Measurements from ENCODE around the gene HDLBP.

Gene HDLBP

DNA sequence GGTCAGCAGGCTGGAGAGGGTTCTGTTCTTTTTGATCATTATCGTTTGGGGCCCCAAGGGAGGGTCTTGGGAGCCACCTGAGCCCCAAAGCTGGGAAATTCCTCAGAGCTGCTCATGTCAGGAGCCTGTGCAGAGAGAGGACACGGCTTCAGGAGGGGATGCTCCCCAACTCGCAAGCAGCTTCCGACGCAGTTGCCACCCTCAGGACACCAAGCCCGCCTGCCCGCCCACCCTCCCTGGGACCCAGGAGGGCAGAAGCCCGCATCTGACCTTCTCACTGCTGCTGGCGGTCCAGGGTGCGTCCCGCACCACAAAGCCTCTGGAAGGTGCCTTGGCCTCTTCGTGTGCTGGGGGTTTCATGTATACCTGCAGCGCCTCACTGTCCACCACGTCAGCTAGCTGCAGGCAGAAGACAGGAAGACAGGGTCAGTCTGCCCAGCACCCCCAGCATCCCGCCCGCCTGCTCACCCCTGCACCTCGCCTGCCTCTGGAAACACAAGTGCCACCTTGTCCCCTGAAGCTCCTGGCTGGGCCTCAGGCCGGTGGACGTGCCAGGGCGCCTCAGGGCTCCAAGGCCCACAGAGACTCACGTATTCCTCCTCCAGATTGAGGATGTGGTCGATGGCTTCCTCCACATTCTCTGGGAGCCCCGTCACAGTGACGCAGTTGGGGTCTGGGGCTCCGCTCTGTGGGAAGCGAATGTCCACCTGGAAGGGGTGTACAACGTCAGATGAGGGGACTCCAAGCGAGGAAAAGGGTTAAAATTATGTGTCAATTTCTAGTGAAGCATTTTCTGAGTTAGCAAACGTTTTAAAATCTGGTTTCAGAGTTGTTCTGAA is 85.7 kb downstream of the HDLBP start:
- WGBS (ENCODE audit: extremely low coverage, insufficient coverage, low lambda C conversion rate), result no CpG with 5 or more reads among the region's 29 CpGs

DNA sequence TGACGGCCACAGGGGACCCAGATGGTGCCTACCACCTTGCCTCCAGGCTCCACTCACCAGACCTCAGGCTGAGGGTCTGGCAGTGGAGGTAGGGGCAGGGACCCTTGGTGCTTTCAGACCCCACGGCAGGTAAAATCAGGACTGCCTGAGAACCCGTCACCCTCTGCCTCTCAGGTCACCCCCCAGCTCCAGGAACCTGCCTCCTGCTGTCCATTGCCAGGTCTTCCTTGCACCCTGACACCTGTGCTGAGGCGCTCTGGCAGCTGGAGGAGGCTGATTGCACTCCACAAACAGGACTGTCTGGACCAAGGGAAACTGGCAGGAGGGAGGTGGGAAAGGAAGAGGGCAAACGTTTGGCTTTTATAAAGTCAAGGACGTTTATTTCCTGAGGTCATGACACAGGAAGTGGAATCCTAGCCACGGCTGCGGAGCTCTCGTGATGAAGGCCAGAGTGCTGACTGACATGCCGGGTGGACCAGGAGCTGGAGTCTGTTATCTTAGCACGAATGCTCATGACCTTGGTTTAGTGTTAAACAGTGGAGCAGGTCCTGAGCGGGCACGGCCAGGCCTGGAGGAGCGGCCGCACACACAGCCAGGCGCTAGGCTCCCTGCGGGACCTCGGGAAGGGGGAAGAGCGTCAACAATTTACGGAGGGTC is 86.5 kb downstream of the HDLBP start:
- no peak overlapping the region for H3K4me3 ChIP-seq (ENCODE audit: low read length)
- H3K4ac ChIP-seq (ENCODE audit: low read depth, low read length), result no peak overlapping the region
- H3K27ac ChIP-seq (ENCODE audit: low read depth, low read length), result no peak overlapping the region
- H3K23ac ChIP-seq (ENCODE audit: low read length), result no peak overlapping the region
- no peak overlapping the region for H2BK5ac ChIP-seq (ENCODE audit: low read length)
- no CpG with 5 or more reads among the region's 20 CpGs for WGBS (ENCODE audit: extremely low coverage, insufficient coverage, low lambda C conversion rate)
- H2AK5ac ChIP-seq (ENCODE audit: low read length), result no peak overlapping the region
- H3K27me3 ChIP-seq (ENCODE audit: insufficient read depth, low read length, poor library complexity), result no peaks in the 10 kb centered on the region
- DNase-seq, result no peak
- H3K4me1 ChIP-seq (ENCODE audit: control insufficient read depth, low read depth, low read length), result no peaks in the 10 kb centered on the region
- H3K4me2 ChIP-seq (ENCODE audit: low read length), result no peak overlapping the region
- no peak overlapping the region for H3K56ac ChIP-seq (ENCODE audit: low read length)
- no peak overlapping the region for H4K5ac ChIP-seq (ENCODE audit: low read length)
- no peak overlapping the region for H4K8ac ChIP-seq (ENCODE audit: low read depth, low read length)
- no peaks in the 10 kb centered on the region for H3K79me2 ChIP-seq (ENCODE audit: control insufficient read depth, insufficient read depth, low read length)
- no peak overlapping the region for H3K9ac ChIP-seq (ENCODE audit: low read length)
- peaks cover 18% of the 10 kb centered on the region for H3K36me3 ChIP-seq (ENCODE audit: control insufficient read depth, insufficient read depth, low read length)
- no peak overlapping the region for H2BK15ac ChIP-seq (replicated peaks; ENCODE audit: low read depth)
- no peak overlapping the region for H2BK120ac ChIP-seq (ENCODE audit: low read depth, low read length)
- H3K79me1 ChIP-seq (ENCODE audit: low read length), result no peaks in the 10 kb centered on the region
- no peak overlapping the region for H3K18ac ChIP-seq (ENCODE audit: low read length)

More for the DNA sequence above, 85.7 kb downstream of the HDLBP start:
- H3K9ac ChIP-seq (ENCODE audit: low read length), result no peak overlapping the region
- H3K56ac ChIP-seq (ENCODE audit: low read length), result no peak overlapping the region
- no peak overlapping the region for H3K4me3 ChIP-seq (ENCODE audit: low read length)
- H4K8ac ChIP-seq (ENCODE audit: low read depth, low read length), result no peak overlapping the region
- no peak overlapping the region for H3K18ac ChIP-seq (ENCODE audit: low read length)
- H3K36me3 ChIP-seq (ENCODE audit: control insufficient read depth, insufficient read depth, low read length), result peaks cover 18% of the 10 kb centered on the region
- no peak overlapping the region for H2BK15ac ChIP-seq (replicated peaks; ENCODE audit: low read depth)
- no peak overlapping the region for H3K4me2 ChIP-seq (ENCODE audit: low read length)
- no peak overlapping the region for H2AK5ac ChIP-seq (ENCODE audit: low read length)
- no peak for DNase-seq
- H2BK120ac ChIP-seq (ENCODE audit: low read depth, low read length), result no peak overlapping the region
- no peaks in the 10 kb centered on the region for H3K79me2 ChIP-seq (ENCODE audit: control insufficient read depth, insufficient read depth, low read length)
- H3K23ac ChIP-seq (ENCODE audit: low read length), result no peak overlapping the region
- H2BK5ac ChIP-seq (ENCODE audit: low read length), result no peak overlapping the region
- H3K4ac ChIP-seq (ENCODE audit: low read depth, low read length), result no peak overlapping the region
- no peak overlapping the region for H4K5ac ChIP-seq (ENCODE audit: low read length)
- H3K4me1 ChIP-seq (ENCODE audit: control insufficient read depth, low read depth, low read length), result no peaks in the 10 kb centered on the region
- H3K27me3 ChIP-seq (ENCODE audit: insufficient read depth, low read length, poor library complexity), result no peaks in the 10 kb centered on the region
- no peak overlapping the region for H3K27ac ChIP-seq (ENCODE audit: low read depth, low read length)
- no peaks in the 10 kb centered on the region for H3K79me1 ChIP-seq (ENCODE audit: low read length)

DNA sequence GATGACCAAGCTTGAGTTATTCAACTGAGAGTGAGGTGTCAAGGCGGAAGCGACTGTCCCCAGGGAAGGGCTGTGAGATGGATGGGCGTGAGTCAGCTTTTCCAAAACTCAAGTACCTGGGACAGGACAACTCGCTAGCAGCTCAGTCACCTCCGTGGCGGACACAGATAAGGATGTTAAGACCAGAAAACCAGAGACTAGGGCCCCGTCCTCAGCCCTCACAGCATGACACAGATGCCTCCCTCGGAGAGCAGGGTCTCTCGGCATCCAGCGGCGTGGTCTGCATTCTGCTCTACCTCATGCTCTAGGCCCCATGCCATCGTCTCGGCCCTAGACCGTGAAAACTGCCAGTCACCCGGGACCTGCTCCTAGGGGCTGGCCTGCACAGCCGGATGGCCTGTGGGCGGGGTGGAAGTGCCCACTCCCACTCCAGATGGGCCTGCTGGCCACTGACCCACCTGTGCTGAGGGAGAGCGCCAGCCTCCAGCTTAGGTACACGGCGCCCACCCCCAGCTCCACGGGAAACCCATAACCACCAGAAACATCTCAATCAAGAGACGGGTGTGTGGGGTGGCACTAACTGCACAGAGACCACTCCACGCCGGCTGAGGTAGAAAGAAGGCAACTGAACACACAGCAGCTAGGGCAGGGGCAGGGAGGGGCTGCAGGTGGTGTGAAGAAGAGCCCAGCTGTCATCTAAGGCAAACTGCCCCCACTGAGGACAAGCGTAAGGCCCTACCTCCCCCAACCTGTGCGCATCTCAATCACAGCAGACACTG is 87.2 kb downstream of the HDLBP start:
- no peak overlapping the region for H3K56ac ChIP-seq (ENCODE audit: low read length)
- no peak overlapping the region for H2BK15ac ChIP-seq (replicated peaks; ENCODE audit: low read depth)
- H4K5ac ChIP-seq (ENCODE audit: low read length), result no peak overlapping the region
- no peak overlapping the region for H3K4ac ChIP-seq (ENCODE audit: low read depth, low read length)
- no peaks in the 10 kb centered on the region for H3K79me2 ChIP-seq (ENCODE audit: control insufficient read depth, insufficient read depth, low read length)
- H3K27ac ChIP-seq (ENCODE audit: low read depth, low read length), result no peak overlapping the region
- no peak overlapping the region for H3K4me2 ChIP-seq (ENCODE audit: low read length)
- no peak overlapping the region for H2BK120ac ChIP-seq (ENCODE audit: low read depth, low read length)
- no peak overlapping the region for H3K4me3 ChIP-seq (ENCODE audit: low read length)
- no peak overlapping the region for H2BK5ac ChIP-seq (ENCODE audit: low read length)
- H3K27me3 ChIP-seq (ENCODE audit: insufficient read depth, low read length, poor library complexity), result no peaks in the 10 kb centered on the region
- H3K18ac ChIP-seq (ENCODE audit: low read length), result no peak overlapping the region
- no peak overlapping the region for H2AK5ac ChIP-seq (ENCODE audit: low read length)
- H3K9ac ChIP-seq (ENCODE audit: low read length), result no peak overlapping the region
- no peak overlapping the region for H3K23ac ChIP-seq (ENCODE audit: low read length)
- no CpG with 5 or more reads among the region's 26 CpGs for WGBS (ENCODE audit: extremely low coverage, insufficient coverage, low lambda C conversion rate)
- H3K36me3 ChIP-seq (ENCODE audit: control insufficient read depth, insufficient read depth, low read length), result peaks cover 14% of the 10 kb centered on the region
- H3K4me1 ChIP-seq (ENCODE audit: control insufficient read depth, low read depth, low read length), result no peaks in the 10 kb centered on the region
- no peaks in the 10 kb centered on the region for H3K79me1 ChIP-seq (ENCODE audit: low read length)
- no peak overlapping the region for H4K8ac ChIP-seq (ENCODE audit: low read depth, low read length)
- peak; percentile 63 for DNase-seq

DNA sequence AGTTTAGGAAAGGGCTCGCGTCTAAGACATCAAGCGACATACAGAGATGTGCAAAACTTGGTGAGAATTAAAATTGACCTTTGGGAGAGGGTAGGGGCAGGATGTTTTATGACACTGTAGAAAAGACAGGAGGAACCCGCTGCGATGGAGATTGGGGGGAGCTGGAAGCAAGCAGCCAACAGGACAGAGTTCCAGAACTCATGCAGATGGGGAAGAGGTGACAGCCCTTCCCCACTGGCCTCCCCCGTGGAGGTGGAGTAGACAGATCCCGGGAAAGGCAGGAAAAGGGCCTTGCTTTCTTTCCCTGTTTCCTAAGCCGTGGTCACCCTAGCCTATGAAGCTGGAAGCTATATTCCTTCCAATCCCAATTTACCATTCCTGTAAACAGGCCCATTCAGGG is 87.9 kb downstream of the HDLBP start:
- Histone ChIP-seq H4K8ac (ENCODE audit: low read depth, low read length) (no peak overlapping the region), H3K4me1 (ENCODE audit: control insufficient read depth, low read depth, low read length) (no peaks in the 10 kb centered on the region), H4K5ac (ENCODE audit: low read length) (no peak overlapping the region), H3K36me3 (ENCODE audit: control insufficient read depth, insufficient read depth, low read length) (peaks cover 14% of the 10 kb centered on the region), H3K79me1 (ENCODE audit: low read length) (no peaks in the 10 kb centered on the region), H3K56ac (ENCODE audit: low read length) (no peak overlapping the region), H2BK120ac (ENCODE audit: low read depth, low read length) (no peak overlapping the region), H3K4me2 (ENCODE audit: low read length) (no peak overlapping the region), H3K9ac (ENCODE audit: low read length) (no peak overlapping the region), H2BK5ac (ENCODE audit: low read length) (no peak overlapping the region), H3K79me2 (ENCODE audit: control insufficient read depth, insufficient read depth, low read length) (no peaks in the 10 kb centered on the region), H3K4me3 (ENCODE audit: low read length) (no peak overlapping the region), H3K18ac (ENCODE audit: low read length) (no peak overlapping the region), H2BK15ac (replicated peaks; ENCODE audit: low read depth) (no peak overlapping the region), H2AK5ac (ENCODE audit: low read length) (no peak overlapping the region), H3K4ac (ENCODE audit: low read depth, low read length) (no peak overlapping the region), H3K23ac (ENCODE audit: low read length) (no peak overlapping the region), H3K27me3 (ENCODE audit: insufficient read depth, low read length, poor library complexity) (no peaks in the 10 kb centered on the region), H3K27ac (ENCODE audit: low read depth, low read length) (no peak overlapping the region)
- DNase-seq, result no peak
- no CpG with 5 or more reads among the region's 8 CpGs for WGBS (ENCODE audit: extremely low coverage, insufficient coverage, low lambda C conversion rate)

DNA sequence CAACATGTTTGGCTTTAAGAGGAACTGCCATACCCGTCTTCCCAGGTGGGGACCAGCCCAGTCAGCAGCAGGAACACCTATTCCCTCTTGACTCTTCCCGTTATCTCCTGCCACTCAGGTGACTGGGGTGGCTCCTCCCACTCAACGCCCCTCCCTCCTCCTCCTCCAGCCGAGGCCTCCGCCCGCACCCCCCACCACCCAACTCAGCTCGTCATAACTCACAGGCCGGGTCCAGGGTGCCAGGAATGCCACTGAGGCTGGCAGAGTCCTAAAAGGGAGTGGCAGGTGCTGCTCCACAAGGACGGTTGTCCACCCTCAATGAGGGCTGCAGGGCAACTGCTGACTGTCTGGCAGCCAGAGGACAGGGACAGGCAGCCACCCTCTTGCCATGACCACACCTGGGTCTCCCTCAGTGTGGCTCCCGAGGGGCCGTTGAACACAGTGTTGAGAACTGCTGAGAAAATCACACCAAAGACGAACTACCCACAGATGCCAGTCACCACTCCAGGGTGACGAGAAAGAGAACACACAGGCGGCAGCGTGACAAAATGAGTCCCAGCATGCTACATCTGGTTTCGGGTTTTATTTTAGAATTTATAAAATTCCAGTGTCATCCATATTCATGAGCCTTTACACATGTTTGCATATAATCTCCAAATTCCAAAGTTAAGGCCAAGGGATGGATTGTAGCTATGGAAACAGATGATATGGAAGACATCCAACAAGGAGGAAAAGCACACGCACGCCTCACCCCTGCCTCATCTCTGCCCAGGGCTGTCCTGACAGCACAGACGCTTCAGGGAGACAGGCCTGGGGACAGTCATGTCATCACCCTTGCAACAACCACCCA is 88.5 kb downstream of the HDLBP start:
- H3K27me3 ChIP-seq (ENCODE audit: insufficient read depth, low read length, poor library complexity), result no peaks in the 10 kb centered on the region
- DNase-seq, result no peak
- H3K4me1 ChIP-seq (ENCODE audit: control insufficient read depth, low read depth, low read length), result no peaks in the 10 kb centered on the region
- no peak overlapping the region for H4K5ac ChIP-seq (ENCODE audit: low read length)
- no peak overlapping the region for H2AK5ac ChIP-seq (ENCODE audit: low read length)
- no peak overlapping the region for H3K9ac ChIP-seq (ENCODE audit: low read length)
- H2BK15ac ChIP-seq (replicated peaks; ENCODE audit: low read depth), result no peak overlapping the region
- no peak overlapping the region for H4K8ac ChIP-seq (ENCODE audit: low read depth, low read length)
- no peak overlapping the region for H3K4ac ChIP-seq (ENCODE audit: low read depth, low read length)
- no CpG with 5 or more reads among the region's 19 CpGs for whole genome bisulfite sequencing (ENCODE audit: extremely low coverage, insufficient coverage, low lambda C conversion rate)
- H2BK120ac ChIP-seq (ENCODE audit: low read depth, low read length), result no peak overlapping the region
- no peak overlapping the region for H3K4me2 ChIP-seq (ENCODE audit: low read length)
- no peak overlapping the region for H3K56ac ChIP-seq (ENCODE audit: low read length)
- no peaks in the 10 kb centered on the region for H3K79me2 ChIP-seq (ENCODE audit: control insufficient read depth, insufficient read depth, low read length)
- no peak overlapping the region for H3K4me3 ChIP-seq (ENCODE audit: low read length)
- no peaks in the 10 kb centered on the region for H3K79me1 ChIP-seq (ENCODE audit: low read length)
- H3K23ac ChIP-seq (ENCODE audit: low read length), result no peak overlapping the region
- H3K36me3 ChIP-seq (ENCODE audit: control insufficient read depth, insufficient read depth, low read length), result peaks cover 14% of the 10 kb centered on the region
- no peak overlapping the region for H3K18ac ChIP-seq (ENCODE audit: low read length)
- H3K27ac ChIP-seq (ENCODE audit: low read depth, low read length), result no peak overlapping the region
- H2BK5ac ChIP-seq (ENCODE audit: low read length), result no peak overlapping the region

Measured in mesendoderm (in vitro differentiated cells).